B cell (primary cell): ENCODE measurements around the gene PAQR7. TPM values are rescaled to one million over a fixed set of nuclear protein-coding genes. Genes with fewer than 3 reads are reported as not detected.
A peak's percentile ranks its signal among the peaks of the same experiment; 100 is the strongest.

Experiments
- ATAC-seq: fragments of 200-7000 bp; cut with Tn5 transposase; one replicate; pipeline ENCODE4 v1.10.0; 2021; ENCODE audit warnings: low read depth, mild to moderate bottlenecking, moderate number of reproducible peaks, moderate library complexity
- CTCF ChIA-PET: fragments of 350-600 bp; sonication (Branson Sonifier 250); formaldehyde crosslinking; loops from one replicate; lab custom pipeline; 2021; ENCODE audit warnings: antibody characterized with exemption, inconsistent platforms; lab: Charles Lee
- POLR2A ChIA-PET: fragments of 350-600 bp; sonication (Branson Sonifier 250); formaldehyde crosslinking; loops from one replicate; lab custom pipeline; 2021; ENCODE audit warnings: antibody characterized with exemption; lab: Charles Lee
- DNase-seq: peaks from one replicate; pipeline ENCODE4 v3.0.0; 2013
- H2AFZ ChIP-seq: 2 replicates; pipeline ENCODE4 v1.6.1; 2012; ENCODE audit warnings: mild to moderate bottlenecking, low read depth, low read length; ENCODE audit not compliant: insufficient read depth, poor library complexity, severe bottlenecking
- H3K27ac ChIP-seq, 2 donors: 1 replicate in 1 of 2; 2 replicates in 1 of 2; pipeline ENCODE4 v1.5.1; 2012 to 2013; ENCODE audit warnings: low read length in 2 of 2, mild to moderate bottlenecking in 2 of 2, moderate library complexity in 1 of 2
- H3K27me3 ChIP-seq, 4 experiments: fragments of 200-600 bp in 1 of 4; sonication (generic) in 1 of 4; replicated peaks in 1 of 4; 1 replicate in 2 of 4; 2 replicates in 2 of 4; pipeline versions ENCODE4 v1.6.1 to v1.7.0; 2013 to 2016; ENCODE audit warnings: low read length in 3 of 4, mild to moderate bottlenecking in 2 of 4, mixed read lengths in 1 of 4, moderate library complexity in 1 of 4; ENCODE audit not compliant: insufficient read depth in 4 of 4, control insufficient read depth in 3 of 4; ENCODE audit errors: control extremely low read depth in 1 of 4
- H3K36me3 ChIP-seq, 2 experiments: replicated peaks in 1 of 2; 1 replicate in 1 of 2; 2 replicates in 1 of 2; pipeline versions ENCODE4 v1.6.1 to v1.7.1; 2013; ENCODE audit warnings: low read length in 1 of 2; ENCODE audit not compliant: insufficient read depth in 2 of 2, control insufficient read depth in 1 of 2; ENCODE audit errors: control extremely low read depth in 1 of 2, extremely low read depth in 1 of 2
- H3K4me1 ChIP-seq, 2 donors: fragments of 200-600 bp in 1 of 2; sonication (generic) in 1 of 2; 1 replicate in 1 of 2; 2 replicates in 1 of 2; pipeline versions ENCODE4 v1.5.1 to v1.6.1; 2013 to 2017; ENCODE audit warnings: low read length in 2 of 2; ENCODE audit not compliant: control insufficient read depth in 2 of 2, insufficient read depth in 2 of 2
- H3K4me2 ChIP-seq: replicated peaks from 2 replicates; pipeline ENCODE3; 2012; ENCODE audit warnings: mild to moderate bottlenecking, low read depth, low read length; ENCODE audit not compliant: poor library complexity, severe bottlenecking
- H3K4me3 ChIP-seq, 5 experiments: fragments of 200-600 bp in 1 of 5; sonication (generic) in 1 of 5; 1 replicate in 3 of 5; 2 replicates in 2 of 5; pipeline versions ENCODE4 v1.5.1 to v1.7.0; 2011 to 2016; ENCODE audit warnings: low read length in 4 of 5, mild to moderate bottlenecking in 4 of 5, low read depth in 2 of 5, control low read depth in 1 of 5, moderate library complexity in 1 of 5; ENCODE audit not compliant: insufficient read depth in 1 of 5; ENCODE audit errors: control extremely low read depth in 1 of 5, extremely low read depth in 1 of 5
- H3K79me2 ChIP-seq: fragments of 200-600 bp; sonication (generic); one replicate; pipeline ENCODE4 v1.6.0; 2016; ENCODE audit warnings: low read length; ENCODE audit not compliant: control insufficient read depth, insufficient read depth
- H3K9ac ChIP-seq: fragments of 200-600 bp; sonication (generic); 2 replicates; pipeline ENCODE4 v1.6.1; 2017; ENCODE audit warnings: mild to moderate bottlenecking, low read length, moderate library complexity
- H3K9me3 ChIP-seq, 3 donors: one replicate each; pipeline versions ENCODE4 v1.6.1 to v1.7.1; 2013; ENCODE audit warnings: low read length in 2 of 3; ENCODE audit not compliant: control insufficient read depth in 2 of 3, insufficient read depth in 1 of 3; ENCODE audit errors: control extremely low read depth in 1 of 3
- H4K20me1 ChIP-seq: 2 replicates; pipeline ENCODE4 v1.6.0; 2012; ENCODE audit warnings: mild to moderate bottlenecking, low read length; ENCODE audit not compliant: insufficient read depth, control insufficient read depth, poor library complexity, severe bottlenecking
- H3K27ac Mint-ChIP-seq: one replicate; pipeline ENCODE4 v1.8.0; 2021; ENCODE audit warnings: mixed read lengths
- H3K27me3 Mint-ChIP-seq: one replicate; pipeline ENCODE4 v1.8.0; 2021; ENCODE audit warnings: mixed read lengths
- H3K4me1 Mint-ChIP-seq: one replicate; pipeline ENCODE4 v1.8.0; 2021; ENCODE audit warnings: mixed read lengths
- H3K4me3 Mint-ChIP-seq: one replicate; pipeline ENCODE4 v1.8.0; 2021; ENCODE audit warnings: mixed read lengths
- H3K9me3 Mint-ChIP-seq: one replicate; pipeline ENCODE4 v1.8.0; 2022; ENCODE audit warnings: mixed read lengths; ENCODE audit not compliant: insufficient read depth
- CTCF ChIP-seq: fragments of 200-600 bp; IDR thresholded peaks from one replicate; pipeline ENCODE4 v1.8.0; 2022; ENCODE audit warnings: antibody characterized with exemption, mild to moderate bottlenecking
- EZH2 ChIP-seq: IDR thresholded peaks from 2 replicates; pipeline ENCODE4 v1.6.1; 2012; ENCODE audit warnings: borderline replicate concordance, low read depth, mild to moderate bottlenecking, moderate library complexity, low read length; ENCODE audit not compliant: insufficient read depth, poor library complexity, severe bottlenecking
- WGBS: methylation state at CpG from one replicate; pipeline ENCODE4 v1.1.5; 2013; ENCODE audit warnings: missing lambda C conversion rate; ENCODE audit not compliant: insufficient coverage; 5-methylcytosine and 5-hydroxymethylcytosine counted together
- intact Hi-C: fragments of 100-400 bp; cut with micrococcal nuclease; formaldehyde crosslinking; loops from one replicate; pipeline ENCODE4 v1.10.0; 2022
- polyA plus RNA-seq: library from polyadenylated mRNA; depleted of rRNA; stranded (reverse); fragments of >200 nt; gene quantifications from 2 replicates; pipeline ENCODE4 v1.2.3, GENCODE V29; 2012
- total RNA-seq, 2 donors: library from RNA; stranded (reverse); fragments of 120-200 nt in 1 of 2; gene quantifications; 1 replicate in 1 of 2; 2 replicates in 1 of 2; pipeline versions ENCODE4 v1.2.3 to v1.2.4, GENCODE V29; 2013 to 2022

The PAQR7 gene
- total and polyA plus RNA-seq, 2 donors (not counting 1 experiment from before 2014, with no cell fraction given) = 4.2 to 5.5 TPM

DNA sequence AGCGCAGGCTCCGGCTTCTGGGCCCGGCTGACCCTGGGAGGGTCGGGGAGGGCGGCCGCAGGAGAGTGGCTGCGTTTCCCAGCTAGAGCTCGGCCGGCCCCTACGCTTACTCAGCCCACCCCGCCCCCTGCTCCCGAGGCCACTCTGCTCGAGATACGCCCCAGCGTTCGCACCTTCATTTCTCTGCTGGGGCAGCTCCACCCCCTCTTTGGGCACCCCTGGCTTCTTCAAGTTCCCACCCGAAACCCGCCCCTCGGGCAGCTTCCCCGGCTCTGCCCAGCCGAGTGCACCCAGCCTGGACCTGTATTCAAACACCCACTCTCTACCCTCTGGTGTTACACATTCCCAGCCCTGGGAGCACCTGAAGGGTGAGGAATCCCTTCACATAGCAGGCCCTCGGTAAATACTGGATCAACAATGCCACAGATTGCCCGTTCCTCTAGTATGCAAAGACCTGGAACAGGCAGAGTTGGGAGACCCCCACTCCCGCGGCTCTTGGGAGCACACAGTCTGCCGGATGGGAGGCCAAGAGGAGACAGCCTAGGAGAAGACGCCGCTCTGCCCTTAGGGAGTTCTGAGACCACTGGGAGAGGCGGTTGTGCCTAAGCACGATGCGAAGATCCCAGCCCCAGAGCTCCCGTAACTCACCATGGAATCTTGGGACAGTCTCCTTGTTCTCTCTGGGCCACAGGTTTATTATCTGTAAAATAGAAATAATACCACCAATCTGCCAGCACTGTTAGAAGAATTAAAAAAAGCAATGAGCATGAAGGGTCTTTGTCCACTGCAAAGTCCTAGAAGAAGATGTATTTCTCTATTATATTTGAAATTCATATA lies 566 bp upstream of the PAQR7 start:
- WGBS = 25% methylated on average over 28 of the region's 32 CpGs
- peak overlapping the region; percentile 99 for H3K4me2 ChIP-seq
- H3K4me1 ChIP-seq = peaks cover 21 to 39% of the 10 kb centered on the region in 2 donors
- H3K27me3 ChIP-seq = no peaks in the 10 kb centered on the region
- TF ChIP-seq EZH2 = no peak
- no peak for TF ChIP-seq CTCF
- H3K27ac ChIP-seq = no peak overlapping the region
- peak; percentile 42 for ATAC-seq
- H2AFZ ChIP-seq = peak overlapping the region; percentile 95
- no peaks in the 10 kb centered on the region for H3K36me3 ChIP-seq
- H3K9me3 ChIP-seq = no peaks in the 10 kb centered on the region
- Mint-ChIP-seq H3K9me3 (no peaks in the 10 kb centered on the region), H3K27me3 (no peaks in the 10 kb centered on the region), H3K4me1 (peaks cover 20% of the 10 kb centered on the region), H3K27ac (peak overlapping the region; percentile 78), H3K4me3 (peak overlapping the region; percentile 90)
- peak overlapping the region in 4 of 5 experiments; percentile 50 to 70 (median 62) for H3K4me3 ChIP-seq
- POLR2A ChIA-PET = interaction anchor here (0.5 to 1.7 kb wide), 3 partner anchors 20 to 1872 kb away, joined by 3 to 6 read pairs (median 5); partner anchors contain the start of gene MTFR1L
- H3K79me2 ChIP-seq = no peaks in the 10 kb centered on the region
- intact Hi-C loops = loop anchor here (1.0 kb wide), 1 partner anchor 17 kb away; the partner anchor contains the start of gene AUNIP
- H3K9ac ChIP-seq = peak overlapping the region; percentile 76
- no peak for DNase-seq
- CTCF ChIA-PET = interaction anchor here (1.5 to 2.3 kb wide), 4 partner anchors 20 to 122 kb away, joined by 3 to 11 read pairs (median 8); partner anchors contain the start of gene PAFAH2
- no peaks in the 10 kb centered on the region for H4K20me1 ChIP-seq
